C4-2B (cell line): ENCODE measurements around the gene CHCHD6.

ENCODE experiments used
- CTCF ChIP-seq: fragments of 450-650 bp; conservative IDR thresholded peaks from 2 replicates; pipeline ENCODE4 v1.5.1; 2017; ENCODE audit warnings: mild to moderate bottlenecking
- ZFX ChIP-seq: fragments of 450-650 bp; IDR thresholded peaks from 2 replicates; pipeline ENCODE4 v1.6.1; 2017

GRCh38 chr3:126714276-126714900, 10.3 kb downstream of the CHCHD6 start:
- TF ChIP-seq CTCF: no peak
- no peak for TF ChIP-seq ZFX
